GM21619 (cell line): ENCODE data around the gene NRP1.
"Not testable (repeated sequence)": the region's sequence is repeated elsewhere in the genome, so short reads cannot be mapped to it uniquely, and the experiment has no call there.

Experiments used
- ATAC-seq: cut with Tn5 transposase; IDR thresholded peaks from one replicate; pipeline ENCODE4 v1.9.1; 2021; ENCODE audit not compliant: unreplicated experiment

The NRP1 gene

DNA sequence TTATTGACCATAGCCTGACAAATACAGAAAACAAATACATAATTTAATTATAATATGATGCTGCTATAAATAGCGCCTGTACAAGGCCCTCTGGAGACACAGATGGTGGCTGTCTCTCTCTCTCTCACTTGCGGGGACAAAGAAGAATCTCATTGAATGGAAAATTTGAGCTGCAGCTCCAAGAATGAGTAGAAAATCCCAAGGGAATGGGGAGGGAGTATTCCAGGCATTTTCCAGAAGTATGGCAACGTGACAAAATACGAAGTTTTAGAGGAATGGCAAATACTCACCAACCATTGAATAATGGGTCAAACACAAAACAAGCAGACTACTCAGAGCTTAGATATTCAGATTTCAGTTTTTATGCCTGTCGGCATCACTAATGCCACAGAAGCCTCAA is 179.9 kb downstream of the NRP1 start:
- no peak for ATAC-seq

- ATAC-seq, result no peak
Measured at GRCh38 chr10:33153968-33154327, 180.5 kb downstream of the NRP1 start.

GRCh38 chr10:33153251-33153967 is 181.1 kb downstream of the NRP1 start:
- no peak for ATAC-seq

DNA sequence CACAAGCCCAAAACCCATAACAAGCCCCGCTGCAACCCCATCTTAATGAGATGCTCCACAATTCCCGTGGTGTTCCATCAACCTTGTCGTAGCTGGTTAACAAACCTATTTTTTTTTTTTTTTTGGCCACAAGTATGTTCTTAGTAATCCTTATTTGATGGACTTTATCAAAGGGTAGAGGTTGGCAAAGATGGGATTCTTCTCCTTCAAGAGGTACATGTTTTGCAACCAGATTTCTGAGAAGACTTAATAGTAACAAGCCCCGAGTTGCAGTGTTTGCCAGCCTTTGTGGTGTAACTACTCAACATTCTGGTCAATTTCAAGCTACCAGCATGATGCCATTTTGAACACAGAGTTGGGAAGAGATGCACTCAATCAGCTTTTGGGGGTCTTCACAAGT is 181.7 kb downstream of the NRP1 start:
- ATAC-seq, result no peak

GRCh38 chr10:33152146-33152545 is 182.3 kb downstream of the NRP1 start:
- ATAC-seq, result no peak

DNA sequence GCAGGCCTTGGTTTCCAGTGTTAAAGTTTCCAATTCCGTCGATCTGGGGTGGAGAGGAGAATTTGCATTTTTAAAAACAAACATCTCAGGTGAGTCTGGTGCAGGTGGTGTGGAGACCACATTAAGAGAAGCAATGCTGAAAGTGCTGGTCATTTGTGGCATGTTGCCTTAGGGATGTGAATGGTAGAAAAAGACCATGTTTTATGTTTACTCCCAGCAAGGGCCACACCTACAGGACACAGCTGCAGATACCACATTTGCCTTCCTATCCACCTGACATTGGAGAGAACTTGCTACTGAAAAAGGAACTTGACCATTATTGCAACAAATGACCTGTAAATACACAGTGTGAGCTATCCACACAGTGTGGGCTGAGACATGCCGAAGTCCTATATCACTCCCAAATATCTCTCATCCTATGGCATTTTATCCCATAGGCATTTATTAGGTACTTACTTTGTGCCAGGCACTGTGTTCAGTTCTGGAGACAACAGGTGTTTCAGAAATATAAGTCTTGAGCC is 183.1 kb downstream of the NRP1 start:
- ATAC-seq, result no peak

DNA sequence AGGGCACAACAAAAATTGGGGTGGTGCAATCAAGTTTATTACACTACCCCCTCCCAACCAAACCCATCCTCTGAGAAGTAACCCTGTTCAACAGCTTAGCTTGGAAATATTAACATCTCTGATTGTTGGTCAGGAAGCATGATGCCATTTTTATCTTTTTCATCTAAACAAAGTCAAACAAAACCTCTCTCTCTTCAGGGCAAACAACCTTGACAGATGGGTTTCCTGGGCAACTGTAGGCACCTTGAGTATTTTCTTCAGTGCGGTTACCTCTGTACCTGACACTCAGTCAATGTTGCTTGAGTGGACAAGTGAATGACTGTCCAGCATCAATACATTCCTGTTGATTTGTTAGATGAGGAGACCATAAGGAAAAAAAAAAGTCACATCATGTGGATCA is 183.6 kb downstream of the NRP1 start:
- no peak for ATAC-seq

DNA sequence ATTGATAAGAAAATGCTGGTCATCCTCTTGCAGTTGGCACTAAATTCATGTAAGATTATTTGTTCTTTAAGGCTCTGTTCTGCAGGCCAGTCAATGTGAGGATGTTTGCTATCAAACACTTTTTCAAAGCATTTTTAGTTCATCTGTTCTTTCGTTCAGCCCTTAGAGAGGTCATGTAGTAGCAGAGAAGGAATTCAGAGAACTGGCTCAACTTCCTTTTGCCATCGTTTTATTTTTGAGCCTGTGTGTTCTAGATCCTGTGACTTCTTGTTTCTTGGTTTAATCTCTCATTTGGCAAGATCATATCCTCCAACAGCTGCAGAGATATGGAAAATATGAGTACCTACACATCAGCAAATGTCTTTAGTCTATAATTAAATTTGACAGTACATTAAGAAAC is 184.3 kb downstream of the NRP1 start:
- ATAC-seq, result no peak

- no peak for ATAC-seq
Measured at GRCh38 chr10:33147013-33147310, 187.5 kb downstream of the NRP1 start.

GRCh38 chr10:33146189-33147012 is 188.1 kb downstream of the NRP1 start:
- no peak for ATAC-seq

DNA sequence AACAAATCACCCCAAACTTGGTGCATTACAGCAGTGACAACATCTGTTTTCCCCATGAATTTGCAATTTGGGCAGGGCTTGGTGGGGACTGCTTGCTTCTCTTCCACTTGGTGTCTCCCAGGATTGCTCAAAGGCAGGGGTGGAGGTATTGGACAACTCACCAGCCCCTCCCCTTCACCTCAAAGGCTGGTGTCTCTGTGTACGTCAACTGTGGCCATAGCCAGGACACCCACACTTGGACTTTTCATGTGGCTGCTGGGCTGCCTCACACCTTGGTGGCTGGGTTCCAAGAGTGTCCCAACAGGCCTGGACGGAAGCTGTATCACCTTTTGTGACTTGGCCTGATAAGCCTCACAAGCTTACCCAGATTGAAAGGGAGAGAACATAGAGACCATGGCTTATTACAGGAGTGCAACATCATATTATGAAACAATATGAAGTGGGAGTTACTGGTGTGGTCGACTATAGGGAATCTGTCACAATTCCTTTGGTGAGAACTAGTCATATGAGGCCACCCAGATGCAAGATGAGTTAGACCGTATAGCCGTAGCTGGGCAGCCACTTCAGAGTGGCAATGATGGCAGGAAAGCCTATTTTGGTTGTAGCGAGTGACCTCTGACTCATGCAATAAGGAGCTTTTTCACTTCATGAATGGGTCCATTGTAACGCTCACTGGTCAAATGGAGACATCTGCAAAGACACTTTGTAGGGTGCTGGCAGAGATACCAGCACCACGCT is 188.8 kb downstream of the NRP1 start:
- no peak for ATAC-seq

GRCh38 chr10:33143160-33143728 is 191.2 kb downstream of the NRP1 start:
- ATAC-seq, result no peak

DNA sequence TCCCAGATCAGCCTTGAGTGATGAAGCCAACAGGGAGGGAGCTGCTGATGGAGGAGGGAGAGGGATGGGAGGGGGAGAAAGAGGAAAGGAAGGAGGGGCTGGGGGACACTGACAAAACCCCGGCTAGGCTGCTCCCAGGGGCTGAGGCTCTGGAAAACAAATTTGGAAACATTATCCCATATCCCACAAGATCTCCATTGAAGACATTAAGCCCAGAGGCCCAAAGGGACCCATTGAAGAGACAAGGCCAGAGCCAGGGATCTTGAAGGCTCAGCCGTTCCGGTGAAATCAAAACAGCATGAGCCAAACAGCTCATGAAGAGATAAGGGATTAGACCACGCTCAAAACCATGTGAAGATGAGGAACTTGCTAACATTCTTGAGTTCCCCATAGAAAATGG is 192.2 kb downstream of the NRP1 start:
- ATAC-seq, result no peak

DNA sequence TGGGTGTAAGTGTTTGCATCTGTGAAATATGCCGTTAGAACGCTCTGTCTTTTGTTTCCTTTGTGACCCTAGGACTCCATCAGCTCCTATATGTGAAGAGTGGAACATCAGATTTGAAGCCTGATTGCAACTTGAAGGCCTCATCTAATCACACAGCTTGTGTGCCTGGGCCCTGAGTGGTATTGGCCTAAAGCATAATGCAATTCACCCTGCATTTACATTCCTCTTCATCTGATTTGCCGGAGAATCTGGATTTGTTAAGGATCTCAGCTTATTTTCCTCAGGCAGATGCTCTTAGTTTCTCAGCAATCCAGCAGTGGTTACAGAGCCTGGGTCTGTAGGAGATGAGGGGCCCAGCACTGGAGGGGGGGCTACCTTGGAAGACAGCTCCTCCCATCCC is 193.2 kb downstream of the NRP1 start:
- no peak for ATAC-seq

DNA sequence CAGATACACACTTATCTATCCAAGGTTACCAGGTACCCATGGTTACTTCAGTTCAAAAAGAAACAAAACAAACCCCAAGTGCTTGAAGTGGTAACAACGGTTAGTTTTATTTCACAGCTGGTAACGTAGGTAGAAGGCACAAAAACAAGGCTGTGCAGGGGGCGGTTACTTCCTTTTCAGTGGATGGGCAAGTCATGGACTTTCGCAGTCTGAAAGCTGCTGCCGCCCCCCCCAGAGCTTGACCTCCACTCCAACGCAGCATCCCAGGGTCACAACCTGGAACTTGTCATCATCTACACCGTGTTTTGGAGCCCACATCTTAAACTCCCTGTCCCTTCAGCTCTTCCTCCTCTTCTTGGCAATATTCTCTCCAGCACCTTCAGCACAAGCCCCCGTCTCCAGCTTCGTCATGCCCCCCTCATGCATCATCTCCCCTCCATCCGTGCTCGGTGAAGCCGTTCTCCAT is 195.3 kb downstream of the NRP1 start:
- ATAC-seq, result no peak

- ATAC-seq, result not testable (repeated sequence)
Measured at GRCh38 chr10:33138686-33139085, 195.8 kb downstream of the NRP1 start.

GRCh38 chr10:33137356-33138005 is 197.0 kb downstream of the NRP1 start:
- ATAC-seq, result no peak

DNA sequence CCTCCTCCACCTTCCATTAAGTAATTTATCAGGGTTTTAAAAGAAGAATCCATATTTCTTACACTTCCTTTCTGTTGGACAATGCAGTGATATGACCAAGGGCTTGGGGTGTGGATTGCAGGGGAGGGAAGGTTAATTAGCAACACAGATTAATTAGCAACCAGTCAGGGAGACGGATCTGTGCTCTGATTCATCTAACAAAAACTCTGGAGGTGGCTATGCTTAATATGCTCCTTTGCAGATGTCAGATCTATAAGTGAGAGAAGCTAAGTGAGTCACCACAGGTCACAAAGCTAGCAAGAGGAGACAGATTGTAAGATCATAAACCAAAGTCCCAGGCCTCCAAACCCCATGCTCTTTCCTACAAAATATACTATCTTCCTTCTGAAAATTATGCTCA is 197.7 kb downstream of the NRP1 start:
- no peak for ATAC-seq

DNA sequence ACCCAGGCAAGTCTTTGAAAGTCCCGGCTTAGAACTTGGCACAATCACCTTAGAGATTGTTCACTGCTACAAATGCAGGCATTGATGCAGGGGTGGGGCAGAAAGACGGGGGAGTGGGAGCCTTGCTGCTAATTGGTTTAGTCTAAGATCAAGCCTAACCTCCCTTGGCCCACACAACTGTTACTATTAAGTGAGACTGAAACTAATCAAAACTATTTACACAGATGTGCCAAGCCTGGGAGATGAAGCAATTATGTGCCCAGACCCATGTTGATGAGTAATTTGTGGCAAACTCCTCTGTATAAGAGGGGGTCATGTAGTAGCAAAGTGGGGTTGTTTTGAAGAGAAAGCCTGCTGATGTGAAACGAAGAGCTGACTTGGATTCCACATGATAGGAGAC is 198.2 kb downstream of the NRP1 start:
- no peak for ATAC-seq

DNA sequence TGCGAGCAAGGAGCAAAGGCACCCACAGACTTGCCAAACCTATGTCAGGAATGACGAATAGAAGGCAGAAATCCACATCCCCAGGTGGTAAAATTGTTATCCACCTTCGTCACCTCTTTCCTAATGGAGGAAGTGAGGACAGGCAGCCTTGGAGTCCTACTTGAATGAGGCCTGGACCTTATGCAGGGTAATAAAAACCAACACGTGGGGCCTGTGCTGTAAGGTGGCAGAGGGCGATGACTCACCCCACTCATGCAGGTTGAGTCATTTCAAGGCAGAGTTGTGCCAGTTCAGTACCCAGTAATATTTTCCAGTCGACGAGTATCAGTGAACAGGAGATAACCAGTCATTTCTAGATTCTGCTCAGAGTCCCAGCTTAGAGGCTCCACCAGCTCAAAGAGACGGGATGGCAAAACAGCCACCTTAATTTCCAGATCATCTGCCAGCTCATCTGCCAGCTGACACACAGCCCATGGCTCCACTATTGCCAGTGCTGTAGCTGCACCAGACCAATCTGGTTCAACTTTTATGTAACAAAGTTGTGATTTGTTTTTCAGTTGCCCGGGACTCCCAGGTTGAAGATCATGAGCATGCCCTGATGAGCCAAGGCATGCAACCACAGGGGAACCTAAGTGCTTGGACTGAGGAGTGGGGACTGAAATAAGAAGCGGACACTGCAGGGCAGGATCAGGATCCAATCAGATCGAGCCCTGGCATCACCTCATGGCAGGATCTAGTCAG is 200.3 kb downstream of the NRP1 start:
- ATAC-seq, result peak; percentile 64
